ENCODE data around the gene HS3ST5.
"Not testable (repeated sequence)": the region's sequence is repeated elsewhere in the genome, so short reads cannot be mapped to it uniquely, and the experiment has no call there.

The HS3ST5 gene

GRCh38 chr6:114039841-114040240 lies 303.0 kb downstream of the HS3ST5 start:
- no peak for DNase-seq

- no peak for DNase-seq
These were observed 309.2 kb downstream of the HS3ST5 start for GRCh38 chr6:114033606-114034005.

- no peak for DNase-seq
These were observed 310.1 kb downstream of the HS3ST5 start for GRCh38 chr6:114032721-114033120.

- DNase-seq: no peak
These were observed 312.1 kb downstream of the HS3ST5 start for GRCh38 chr6:114030767-114031166.

GRCh38 chr6:114024746-114025145 lies 318.1 kb downstream of the HS3ST5 start:
- no peak for DNase-seq

DNA sequence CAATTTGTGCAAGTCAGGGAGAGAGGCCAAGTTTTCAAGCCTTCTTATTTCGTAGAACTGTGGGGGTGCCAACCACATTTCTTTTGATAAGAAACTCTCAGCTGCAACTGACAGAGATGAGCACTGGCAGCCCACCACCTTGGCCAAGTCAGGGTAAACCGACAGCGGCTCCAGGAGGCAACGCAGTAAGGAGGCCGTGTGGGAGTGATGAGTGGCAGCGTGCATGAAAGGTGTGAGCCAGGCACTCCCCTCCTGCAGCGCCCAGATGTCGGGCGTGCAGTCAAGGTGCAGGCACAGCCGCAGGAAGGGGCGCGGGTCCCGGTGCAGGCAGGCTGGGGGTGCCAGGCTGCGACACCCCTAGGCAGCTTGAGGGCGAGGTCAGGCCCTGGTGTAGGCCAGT lies 322.6 kb downstream of the HS3ST5 start:
- no peak for DNase-seq

GRCh38 chr6:114017146-114017545 lies 325.7 kb downstream of the HS3ST5 start:
- not testable (repeated sequence) for DNase-seq

DNA sequence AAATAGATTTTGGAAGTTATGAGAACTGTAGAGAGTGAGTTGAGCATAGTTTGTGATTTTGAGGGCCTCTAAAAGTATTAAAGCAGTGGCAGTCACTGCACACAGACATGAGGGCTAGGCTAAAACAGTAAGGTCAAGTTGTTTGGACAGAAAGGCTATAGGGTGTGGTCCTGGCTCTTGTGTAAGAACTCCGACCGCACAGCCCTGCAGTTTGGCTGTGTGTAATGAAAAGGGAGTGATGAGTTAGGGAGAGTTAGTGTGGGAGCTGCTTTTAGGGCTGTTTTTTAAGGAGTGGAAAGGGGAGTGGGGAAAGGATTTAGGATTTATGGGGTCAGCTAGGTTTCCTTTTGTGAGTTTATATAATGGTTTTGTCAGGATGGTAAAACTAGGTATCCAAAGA lies 328.7 kb downstream of the HS3ST5 start:
- not testable (repeated sequence) for DNase-seq

- not testable (repeated sequence) for DNase-seq
These were observed 331.3 kb downstream of the HS3ST5 start for GRCh38 chr6:114011486-114011885.

GRCh38 chr6:114010540-114010939 lies 332.3 kb downstream of the HS3ST5 start:
- DNase-seq: no peak

- DNase-seq: no peak
These were observed 333.6 kb downstream of the HS3ST5 start for GRCh38 chr6:114009192-114009591.

DNA sequence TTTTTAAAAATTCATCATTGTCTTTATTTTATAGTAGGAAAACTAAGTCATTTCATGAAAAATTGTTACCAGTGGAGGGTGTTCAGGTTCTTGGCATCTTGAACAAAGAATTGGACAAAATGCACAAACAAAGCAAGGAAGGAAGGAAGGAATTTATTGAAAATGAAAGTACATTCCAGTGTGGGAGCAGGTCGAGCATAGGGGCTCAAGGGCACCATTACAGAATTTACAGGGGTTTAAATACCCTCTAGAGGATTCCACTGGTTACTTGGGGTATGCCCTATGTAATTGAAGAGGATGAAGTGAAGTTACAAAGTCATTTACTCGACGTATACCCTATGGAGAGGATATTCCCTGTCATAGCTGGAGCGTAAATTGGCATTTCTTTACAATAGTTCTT lies 334.5 kb downstream of the HS3ST5 start:
- no peak for DNase-seq

- no peak for DNase-seq
These were observed 335.3 kb downstream of the HS3ST5 start for GRCh38 chr6:114007516-114007915.
